PFSK-1 (cell line): ENCODE measurements around the gene DHCR7.

Experiments
- FOXP2 ChIP-seq: optimal IDR thresholded peaks from 2 replicates; pipeline ENCODE3; 2011; ENCODE audit warnings: borderline replicate concordance, control low read depth, inconsistent platforms; ENCODE audit not compliant: insufficient read depth; ENCODE audit errors: extremely low read length, extremely low read depth
- POLR2AphosphoS5 ChIP-seq: IDR thresholded peaks from 2 replicates; pipeline ENCODE4 v1.6.1; 2012; ENCODE audit warnings: low read depth, mild to moderate bottlenecking, control low read depth, low read length, moderate library complexity
- REST ChIP-seq, 2 experiments: IDR thresholded peaks; 2 replicates each; pipeline versions ENCODE4 v1.6.1 to v1.8.0; 2011 to 2012; ENCODE audit warnings: low read depth in 2 of 2, low read length in 2 of 2, control low read depth in 1 of 2, inconsistent platforms in 1 of 2, mild to moderate bottlenecking in 1 of 2, moderate library complexity in 1 of 2; ENCODE audit not compliant: insufficient read depth in 1 of 2
- SIN3A ChIP-seq: IDR thresholded peaks from 2 replicates; pipeline ENCODE4 v1.6.1; 2012; ENCODE audit warnings: mild to moderate bottlenecking, low read length, moderate library complexity, borderline replicate concordance; ENCODE audit not compliant: insufficient read depth
- TAF1 ChIP-seq: IDR thresholded peaks from 2 replicates; pipeline ENCODE4 v1.6.1; 2012; ENCODE audit warnings: low read length, control low read depth, borderline replicate concordance; ENCODE audit not compliant: insufficient read depth

DHCR7 gene

DNA sequence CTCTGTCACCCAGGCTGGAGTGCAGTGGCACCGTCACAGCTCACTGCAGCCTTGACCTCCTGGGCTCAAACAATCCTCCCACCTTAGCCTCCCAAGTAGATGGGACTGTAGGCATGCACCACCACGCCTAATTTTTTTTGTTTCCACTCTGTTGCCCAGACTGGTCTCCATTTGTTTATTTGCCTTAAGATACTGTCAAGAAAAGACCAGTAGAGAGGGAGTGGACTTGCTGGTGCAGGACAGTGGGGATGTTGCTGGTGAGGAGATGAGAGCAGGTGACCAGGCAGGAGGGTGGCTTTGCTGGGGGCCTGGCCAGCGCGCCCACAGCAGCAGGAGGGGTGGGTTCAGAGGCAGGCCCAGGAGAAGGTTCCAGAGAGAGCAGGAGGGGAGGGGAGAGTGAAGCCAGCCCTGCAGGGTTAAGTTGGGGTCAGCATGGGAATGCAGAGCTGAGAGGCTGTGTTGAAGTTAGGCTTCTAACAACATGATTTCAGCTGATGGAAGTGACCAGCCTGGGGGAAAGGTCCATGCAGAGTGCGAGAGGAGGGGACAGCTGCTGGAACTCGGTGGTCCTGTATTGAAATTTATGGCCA, 40.6 kb upstream of the DHCR7 start:
- TF ChIP-seq FOXP2 (no peak), POLR2AphosphoS5 (no peak), SIN3A (no peak)

DNA sequence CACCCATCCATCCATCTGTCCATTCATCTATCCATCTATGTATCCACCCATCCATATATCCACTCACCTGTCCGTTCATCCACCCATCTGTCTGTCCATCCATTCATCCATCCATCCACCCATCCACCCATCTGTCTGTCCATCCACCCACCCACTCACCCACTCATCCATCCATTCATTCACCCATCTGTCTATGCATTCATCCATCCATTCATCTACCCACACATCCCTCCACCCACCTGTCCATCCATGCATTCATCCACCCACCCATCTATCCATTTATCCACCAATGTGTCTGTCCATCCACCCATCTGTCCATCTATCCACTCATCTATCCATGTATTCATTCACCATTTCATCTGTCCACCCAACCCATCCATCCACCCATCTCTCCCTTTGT, 38.1 kb upstream of the DHCR7 start:
- TF ChIP-seq FOXP2 (no peak), REST (IDR thresholded peaks at IDR 0.05; ENCODE audit: insufficient read depth in 1 of 2, low read depth in 2 of 2, low read length in 2 of 2) (no peak), POLR2AphosphoS5 (no peak), SIN3A (no peak), TAF1 (no peak)

GRCh38 chr11:71485466-71485865, 37.3 kb upstream of the DHCR7 start:
- TF ChIP-seq REST (IDR thresholded peaks at IDR 0.05; ENCODE audit: insufficient read depth in 1 of 2, low read depth in 2 of 2, low read length in 2 of 2) (no peak), TAF1 (no peak), SIN3A (no peak), POLR2AphosphoS5 (no peak)

DNA sequence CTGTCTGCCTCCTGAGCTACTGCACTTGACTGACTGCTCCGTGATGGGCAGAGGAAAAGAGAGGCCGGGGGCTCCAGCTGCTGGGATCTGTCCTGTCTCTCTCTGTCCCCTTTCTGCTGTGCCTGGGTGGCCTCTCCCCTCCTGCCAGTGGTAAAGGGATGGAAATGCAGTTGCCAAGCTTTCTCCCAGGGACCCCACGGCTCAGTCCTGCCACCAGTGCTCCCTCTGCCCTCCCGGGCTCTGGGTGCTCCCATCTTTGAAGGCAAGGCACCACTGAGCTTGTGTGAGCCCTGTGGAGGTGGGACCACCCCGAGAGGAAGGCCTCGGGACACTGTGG, 36.8 kb upstream of the DHCR7 start:
- TF ChIP-seq FOXP2: no peak
- no peak for TF ChIP-seq TAF1
- TF ChIP-seq POLR2AphosphoS5: no peak
- no peak for TF ChIP-seq SIN3A
- no peak for TF ChIP-seq REST (IDR thresholded peaks at IDR 0.05; ENCODE audit: insufficient read depth in 1 of 2, low read depth in 2 of 2, low read length in 2 of 2)

DNA sequence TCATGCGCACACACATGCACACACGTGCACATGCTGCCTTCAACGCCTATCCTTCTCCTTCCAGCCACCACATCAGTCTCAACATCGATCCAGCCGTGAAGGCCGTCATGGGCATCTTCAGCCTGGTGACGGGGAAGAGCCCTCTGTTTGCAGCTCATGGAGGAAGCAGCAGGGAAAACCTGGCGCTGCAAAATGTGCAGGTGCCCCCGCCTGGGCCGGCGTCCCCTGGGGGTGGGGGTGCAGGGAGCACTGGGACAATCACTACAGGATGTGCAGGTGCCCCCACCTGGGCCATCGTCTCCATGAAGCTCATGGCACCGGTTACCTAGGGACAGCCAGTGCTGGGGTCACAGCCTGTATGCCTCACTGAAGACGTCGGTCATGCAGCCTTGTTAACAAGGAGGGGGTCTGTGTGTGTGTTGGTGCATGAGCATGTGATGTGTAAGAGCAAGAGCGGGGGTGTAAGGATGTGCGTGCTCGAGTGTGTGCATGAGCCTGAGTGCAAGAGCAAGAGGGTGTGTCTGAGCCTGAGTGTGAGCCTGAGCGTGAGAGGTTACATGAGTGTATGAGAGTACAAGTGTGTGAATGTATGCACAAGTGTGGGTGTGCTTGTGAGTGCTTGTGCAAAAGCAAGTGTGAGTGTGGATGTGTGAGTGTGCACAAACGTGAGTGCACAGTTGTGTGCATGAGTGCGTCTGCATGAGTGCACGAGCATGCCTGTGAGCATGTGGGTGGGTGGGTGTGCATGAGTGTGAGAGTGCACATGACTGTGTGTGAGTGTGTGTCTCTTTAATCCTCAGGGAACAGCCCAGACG, 36.3 kb upstream of the DHCR7 start:
- TF ChIP-seq SIN3A (no peak), FOXP2 (no peak), REST (IDR thresholded peaks at IDR 0.05; ENCODE audit: insufficient read depth in 1 of 2, low read depth in 2 of 2, low read length in 2 of 2) (no peak), POLR2AphosphoS5 (no peak)
